ENCODE data around the gene PSG7. TPM values are rescaled to one million over a fixed set of nuclear protein-coding genes. Genes with fewer than 3 reads are reported as not detected.
"Not testable (repeated sequence)": the region's sequence is repeated elsewhere in the genome, so short reads cannot be mapped to it uniquely, and the experiment has no call there.

Gene PSG7
- total and polyA plus RNA-seq, 2 donors: 0.07 TPM; not detected in 1

GRCh38 chr19:42919070-42919756 lies 17.8 kb downstream of the PSG7 start:
- DNase-seq (ENCODE audit: low read depth in 6 of 9, low spot score in 9 of 9): not testable (repeated sequence)

DNA sequence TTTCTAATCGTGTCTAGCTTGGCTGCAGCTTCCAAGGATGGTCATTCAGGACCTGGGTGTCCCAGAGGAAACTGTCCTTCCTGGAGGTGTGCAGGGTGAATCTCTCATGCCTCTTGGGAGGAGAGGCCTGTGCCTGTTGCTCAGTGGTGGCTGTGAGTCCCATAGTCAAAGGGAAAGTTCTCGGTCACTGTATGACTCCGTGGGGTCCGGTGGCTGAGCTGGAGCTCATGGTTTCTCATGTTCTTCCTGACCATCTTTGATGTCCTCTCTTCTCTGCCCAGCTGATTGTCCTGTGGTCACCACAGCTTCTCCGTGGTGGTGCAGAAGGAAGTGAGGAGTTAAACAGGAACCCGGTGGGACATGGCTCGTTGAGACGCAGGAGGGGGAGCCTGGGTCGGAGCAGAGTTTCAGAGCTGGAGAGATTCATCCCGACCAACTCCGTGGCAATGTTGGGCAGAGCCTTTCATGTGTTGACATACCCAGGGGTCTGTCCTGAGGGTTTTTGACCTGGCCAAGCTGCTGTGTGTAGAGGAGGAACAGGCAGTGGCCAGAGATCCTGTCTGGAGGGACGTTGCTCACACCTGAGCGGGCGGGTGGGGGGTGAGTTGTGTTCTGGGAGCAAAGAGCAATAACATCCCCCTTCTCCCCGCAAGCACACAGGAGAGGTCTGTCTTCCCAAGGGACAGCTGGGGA lies 18.5 kb downstream of the PSG7 start:
- DNase-seq (ENCODE audit: low read depth in 6 of 9, low spot score in 9 of 9); H3K4me3 ChIP-seq (ENCODE audit: low read length in 2 of 2); H3K9me3 ChIP-seq (ENCODE audit: control insufficient read depth in 2 of 2, insufficient read depth in 1 of 2, low read length in 1 of 2); H3K4me1 ChIP-seq (ENCODE audit: control insufficient read depth in 2 of 2, insufficient read depth in 2 of 2, low read length in 2 of 2); H3K27me3 ChIP-seq (ENCODE audit: control insufficient read depth in 2 of 2, insufficient read depth in 1 of 2, low read length in 1 of 2); H3K36me3 ChIP-seq (ENCODE audit: control insufficient read depth in 2 of 2, insufficient read depth in 2 of 2, low read length in 1 of 2); H3K27ac ChIP-seq (ENCODE audit: low read depth in 1 of 2, low read length in 1 of 2): not testable (repeated sequence)
- 74% methylated on average over 15 of the region's 15 CpGs for WGBS

More at GRCh38 chr19:42919070-42919756, 17.8 kb downstream of the PSG7 start:
- H3K4me1 ChIP-seq (ENCODE audit: control insufficient read depth in 2 of 2, insufficient read depth in 2 of 2, low read length in 2 of 2); H3K9me3 ChIP-seq (ENCODE audit: control insufficient read depth in 2 of 2, insufficient read depth in 1 of 2, low read length in 1 of 2); H3K27ac ChIP-seq (ENCODE audit: low read depth in 1 of 2, low read length in 1 of 2); H3K36me3 ChIP-seq (ENCODE audit: control insufficient read depth in 2 of 2, insufficient read depth in 2 of 2, low read length in 1 of 2); H3K4me3 ChIP-seq (ENCODE audit: low read length in 2 of 2); H3K27me3 ChIP-seq (ENCODE audit: control insufficient read depth in 2 of 2, insufficient read depth in 1 of 2, low read length in 1 of 2): not testable (repeated sequence)
- WGBS: 76% methylated on average over 26 of the region's 26 CpGs

DNA sequence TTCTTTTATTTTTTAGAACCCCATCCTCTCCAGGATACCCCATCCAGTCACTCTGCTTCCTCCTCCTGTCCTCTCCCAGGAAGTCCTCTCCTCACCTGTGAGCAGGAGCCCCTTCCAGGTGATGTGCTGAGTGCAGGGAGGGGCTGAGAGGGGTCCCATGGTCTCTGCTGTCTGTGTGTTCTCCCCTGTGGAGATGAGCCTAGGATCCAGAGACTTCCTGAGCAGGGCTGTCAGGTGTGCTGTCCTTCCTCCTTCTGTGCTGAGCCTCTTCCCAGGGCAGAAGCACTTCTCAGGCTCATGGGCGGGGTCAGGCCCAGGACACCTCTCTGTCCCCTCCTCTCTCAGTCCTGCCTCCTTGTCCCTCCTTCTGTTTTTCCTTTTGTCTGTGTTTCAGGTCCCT lies 19.4 kb downstream of the PSG7 start, which contains the start of gene PSG6:
Gene PSG6, minus strand, starts transcription at position 261 of the 400 bp plus-strand sequence. Its CDS starts 102 bp downstream, at position 159.
- not testable (repeated sequence) for H3K4me1 ChIP-seq (ENCODE audit: control insufficient read depth in 2 of 2, insufficient read depth in 2 of 2, low read length in 2 of 2); H3K9me3 ChIP-seq (ENCODE audit: control insufficient read depth in 2 of 2, insufficient read depth in 1 of 2, low read length in 1 of 2); DNase-seq (ENCODE audit: low read depth in 6 of 9, low spot score in 9 of 9); H3K4me3 ChIP-seq (ENCODE audit: low read length in 2 of 2); H3K27me3 ChIP-seq (ENCODE audit: control insufficient read depth in 2 of 2, insufficient read depth in 1 of 2, low read length in 1 of 2); H3K27ac ChIP-seq (ENCODE audit: low read depth in 1 of 2, low read length in 1 of 2); H3K36me3 ChIP-seq (ENCODE audit: control insufficient read depth in 2 of 2, insufficient read depth in 2 of 2, low read length in 1 of 2)
- 76% methylated on average over 1 of the region's 1 CpG for WGBS

- DNase-seq (ENCODE audit: low read depth in 6 of 9, low spot score in 9 of 9); H3K9me3 ChIP-seq (ENCODE audit: control insufficient read depth in 2 of 2, insufficient read depth in 1 of 2, low read length in 1 of 2); H3K4me1 ChIP-seq (ENCODE audit: control insufficient read depth in 2 of 2, insufficient read depth in 2 of 2, low read length in 2 of 2); H3K4me3 ChIP-seq (ENCODE audit: low read length in 2 of 2); H3K27me3 ChIP-seq (ENCODE audit: control insufficient read depth in 2 of 2, insufficient read depth in 1 of 2, low read length in 1 of 2); H3K36me3 ChIP-seq (ENCODE audit: control insufficient read depth in 2 of 2, insufficient read depth in 2 of 2, low read length in 1 of 2); H3K27ac ChIP-seq (ENCODE audit: low read depth in 1 of 2, low read length in 1 of 2): not testable (repeated sequence)
- 96% methylated on average over 1 of the region's 1 CpG for WGBS
Measured at GRCh38 chr19:42916931-42917330, 20.1 kb downstream of the PSG7 start.

GRCh38 chr19:42913516-42913915 lies 23.5 kb downstream of the PSG7 start:
- not testable (repeated sequence) for H3K27ac ChIP-seq (ENCODE audit: low read depth in 1 of 2, low read length in 1 of 2); H3K27me3 ChIP-seq (ENCODE audit: control insufficient read depth in 2 of 2, insufficient read depth in 1 of 2, low read length in 1 of 2); H3K4me3 ChIP-seq (ENCODE audit: low read length in 2 of 2); H3K4me1 ChIP-seq (ENCODE audit: control insufficient read depth in 2 of 2, insufficient read depth in 2 of 2, low read length in 2 of 2); DNase-seq (ENCODE audit: low read depth in 6 of 9, low spot score in 9 of 9); H3K9me3 ChIP-seq (ENCODE audit: control insufficient read depth in 2 of 2, insufficient read depth in 1 of 2, low read length in 1 of 2); H3K36me3 ChIP-seq (ENCODE audit: control insufficient read depth in 2 of 2, insufficient read depth in 2 of 2, low read length in 1 of 2)
- WGBS: 90% methylated on average over 5 of the region's 5 CpGs

GRCh38 chr19:42912941-42913340 lies 24.1 kb downstream of the PSG7 start:
- not testable (repeated sequence) for H3K27ac ChIP-seq (ENCODE audit: low read depth in 1 of 2, low read length in 1 of 2); H3K9me3 ChIP-seq (ENCODE audit: control insufficient read depth in 2 of 2, insufficient read depth in 1 of 2, low read length in 1 of 2); H3K4me3 ChIP-seq (ENCODE audit: low read length in 2 of 2); H3K36me3 ChIP-seq (ENCODE audit: control insufficient read depth in 2 of 2, insufficient read depth in 2 of 2, low read length in 1 of 2); H3K4me1 ChIP-seq (ENCODE audit: control insufficient read depth in 2 of 2, insufficient read depth in 2 of 2, low read length in 2 of 2); DNase-seq (ENCODE audit: low read depth in 6 of 9, low spot score in 9 of 9); H3K27me3 ChIP-seq (ENCODE audit: control insufficient read depth in 2 of 2, insufficient read depth in 1 of 2, low read length in 1 of 2)
- 92% methylated on average over 4 of the region's 4 CpGs for WGBS

GRCh38 chr19:42911731-42912130 lies 25.3 kb downstream of the PSG7 start:
- H3K4me3 ChIP-seq (ENCODE audit: low read length in 2 of 2); DNase-seq (ENCODE audit: low read depth in 6 of 9, low spot score in 9 of 9); H3K27ac ChIP-seq (ENCODE audit: low read depth in 1 of 2, low read length in 1 of 2); H3K36me3 ChIP-seq (ENCODE audit: control insufficient read depth in 2 of 2, insufficient read depth in 2 of 2, low read length in 1 of 2); H3K9me3 ChIP-seq (ENCODE audit: control insufficient read depth in 2 of 2, insufficient read depth in 1 of 2, low read length in 1 of 2); H3K4me1 ChIP-seq (ENCODE audit: control insufficient read depth in 2 of 2, insufficient read depth in 2 of 2, low read length in 2 of 2); H3K27me3 ChIP-seq (ENCODE audit: control insufficient read depth in 2 of 2, insufficient read depth in 1 of 2, low read length in 1 of 2): not testable (repeated sequence)
- WGBS: 90% methylated on average over 5 of the region's 5 CpGs

GRCh38 chr19:42906162-42906561 lies 30.8 kb downstream of the PSG7 start:
- 72% methylated on average over 5 of the region's 5 CpGs for WGBS
- not testable (repeated sequence) for H3K27ac ChIP-seq (ENCODE audit: low read depth in 1 of 2, low read length in 1 of 2); H3K9me3 ChIP-seq (ENCODE audit: control insufficient read depth in 2 of 2, insufficient read depth in 1 of 2, low read length in 1 of 2); H3K4me3 ChIP-seq (ENCODE audit: low read length in 2 of 2); H3K36me3 ChIP-seq (ENCODE audit: control insufficient read depth in 2 of 2, insufficient read depth in 2 of 2, low read length in 1 of 2); DNase-seq (ENCODE audit: low read depth in 6 of 9, low spot score in 9 of 9); H3K27me3 ChIP-seq (ENCODE audit: control insufficient read depth in 2 of 2, insufficient read depth in 1 of 2, low read length in 1 of 2); H3K4me1 ChIP-seq (ENCODE audit: control insufficient read depth in 2 of 2, insufficient read depth in 2 of 2, low read length in 2 of 2)

- not testable (repeated sequence) for H3K36me3 ChIP-seq (ENCODE audit: control insufficient read depth in 2 of 2, insufficient read depth in 2 of 2, low read length in 1 of 2); H3K9me3 ChIP-seq (ENCODE audit: control insufficient read depth in 2 of 2, insufficient read depth in 1 of 2, low read length in 1 of 2); H3K27ac ChIP-seq (ENCODE audit: low read depth in 1 of 2, low read length in 1 of 2); H3K4me1 ChIP-seq (ENCODE audit: control insufficient read depth in 2 of 2, insufficient read depth in 2 of 2, low read length in 2 of 2); H3K4me3 ChIP-seq (ENCODE audit: low read length in 2 of 2); H3K27me3 ChIP-seq (ENCODE audit: control insufficient read depth in 2 of 2, insufficient read depth in 1 of 2, low read length in 1 of 2); DNase-seq (ENCODE audit: low read depth in 6 of 9, low spot score in 9 of 9)
- 81% methylated on average over 4 of the region's 4 CpGs for WGBS
Measured at GRCh38 chr19:42900561-42900960, 36.4 kb downstream of the PSG7 start.

Data from thymus (tissue), 11 donors.